KMS-11 (cell line): Measurements from ENCODE around the gene CAMSAP1.

Experiments used
- H2AFZ ChIP-seq: fragments of 200-600 bp; sonication (generic); 2 replicates; pipeline ENCODE4 v1.6.1; 2016; ENCODE audit warnings: antibody characterized with exemption, mixed run types, low read depth
- H3K27ac ChIP-seq: fragments of 200-600 bp; sonication (generic); 2 replicates; pipeline ENCODE4 v1.6.1; 2016; ENCODE audit warnings: mild to moderate bottlenecking, mixed run types
- H3K27me3 ChIP-seq: fragments of 200-600 bp; sonication (generic); 2 replicates; pipeline ENCODE4 v1.6.1; 2017; ENCODE audit warnings: mild to moderate bottlenecking, low read depth, mixed run types, moderate library complexity; ENCODE audit not compliant: insufficient read depth
- H3K36me3 ChIP-seq: fragments of 200-600 bp; sonication (generic); 2 replicates; pipeline ENCODE4 v1.6.1; 2017; ENCODE audit warnings: mild to moderate bottlenecking, mixed run types; ENCODE audit not compliant: insufficient read depth
- H3K4me1 ChIP-seq: fragments of 200-600 bp; sonication (generic); 2 replicates; pipeline ENCODE4 v1.6.1; 2016; ENCODE audit warnings: mild to moderate bottlenecking, low read depth, mixed run types; ENCODE audit not compliant: poor library complexity, severe bottlenecking
- H3K4me2 ChIP-seq: fragments of 200-600 bp; sonication (generic); 2 replicates; pipeline ENCODE4 v1.7.0; 2016; ENCODE audit warnings: mild to moderate bottlenecking, mixed run types
- H3K4me3 ChIP-seq: fragments of 200-600 bp; sonication (generic); IDR thresholded peaks from 2 replicates; pipeline ENCODE4 v1.6.1; 2017; ENCODE audit warnings: low read depth, low read length, mixed read lengths; ENCODE audit not compliant: insufficient read depth
- H3K79me2 ChIP-seq: fragments of 200-600 bp; sonication (generic); 2 replicates; pipeline ENCODE4 v1.6.1; 2016; ENCODE audit warnings: low read depth, mixed run types; ENCODE audit not compliant: insufficient read depth
- H3K9ac ChIP-seq: fragments of 200-600 bp; sonication (generic); 2 replicates; pipeline ENCODE4 v1.6.1; 2016; ENCODE audit warnings: mild to moderate bottlenecking, mixed run types
- H4K20me1 ChIP-seq: fragments of 200-600 bp; sonication (generic); 2 replicates; pipeline ENCODE4 v1.6.1; 2016; ENCODE audit warnings: mild to moderate bottlenecking, mixed run types; ENCODE audit not compliant: insufficient read depth
- TF ChIP-seq, protein P1 (sequence below): fragments of 200-600 bp; sonication (generic); conservative IDR thresholded peaks from 2 replicates; pipeline ENCODE4 v1.6.1; 2017; ENCODE audit warnings: low read depth, mild to moderate bottlenecking, antibody characterized with exemption, low read length, moderate library complexity, mixed read lengths

The CAMSAP1 gene

DNA sequence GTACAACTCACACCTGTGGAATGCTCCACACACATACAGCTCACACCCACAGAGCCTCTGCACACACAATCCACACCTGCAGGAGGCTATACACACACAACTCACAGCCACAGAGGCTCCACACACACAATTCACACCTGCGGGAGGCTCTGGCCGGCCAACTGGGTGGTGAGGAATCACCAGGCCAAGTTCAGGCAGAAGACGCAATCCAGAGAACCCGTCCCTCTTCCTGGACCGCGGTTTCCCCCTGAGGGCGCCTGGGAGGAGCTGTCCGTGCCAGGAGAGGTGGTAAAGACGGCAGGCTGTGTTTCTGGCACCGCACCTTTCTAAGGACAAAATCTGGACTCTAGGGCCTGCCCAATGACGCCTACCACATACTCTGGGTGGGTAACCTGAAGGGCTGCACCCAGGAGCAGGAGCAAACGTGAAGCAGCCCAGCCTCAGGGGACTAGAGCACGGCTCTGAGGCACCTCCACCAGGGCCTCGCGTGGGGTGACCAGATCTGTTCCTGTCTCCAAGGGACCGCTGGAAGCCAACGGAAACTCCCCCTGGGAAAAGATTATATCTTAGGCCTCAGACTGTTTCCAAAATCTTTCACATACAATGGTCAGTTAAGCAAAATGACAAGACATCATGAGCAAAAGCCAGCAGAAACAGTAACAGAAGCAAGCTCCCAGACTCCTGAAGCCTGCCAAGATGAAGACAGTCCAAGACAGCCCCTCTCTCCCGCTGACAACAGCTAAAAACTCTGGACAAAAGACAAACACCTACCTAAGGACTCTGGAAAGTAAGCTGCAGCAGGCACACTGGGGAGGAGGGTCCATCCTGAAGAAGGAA lies 16.9 kb downstream of the CAMSAP1 start:
- no peaks in the 10 kb centered on the region for H3K4me1 ChIP-seq
- H3K27me3 ChIP-seq, result no peaks in the 10 kb centered on the region
- H3K4me2 ChIP-seq, result no peak overlapping the region
- H3K36me3 ChIP-seq, result no peaks in the 10 kb centered on the region
- H3K9ac ChIP-seq, result no peak overlapping the region
- H4K20me1 ChIP-seq, result 0 out of 2 replicates have a peak, but pooled peaks cover 2% of the 10 kb centered on the region
- H3K27ac ChIP-seq, result no peak overlapping the region
- H2AFZ ChIP-seq, result no peak overlapping the region
- no peak overlapping the region for H3K4me3 ChIP-seq
- TF ChIP-seq, protein P1, sequence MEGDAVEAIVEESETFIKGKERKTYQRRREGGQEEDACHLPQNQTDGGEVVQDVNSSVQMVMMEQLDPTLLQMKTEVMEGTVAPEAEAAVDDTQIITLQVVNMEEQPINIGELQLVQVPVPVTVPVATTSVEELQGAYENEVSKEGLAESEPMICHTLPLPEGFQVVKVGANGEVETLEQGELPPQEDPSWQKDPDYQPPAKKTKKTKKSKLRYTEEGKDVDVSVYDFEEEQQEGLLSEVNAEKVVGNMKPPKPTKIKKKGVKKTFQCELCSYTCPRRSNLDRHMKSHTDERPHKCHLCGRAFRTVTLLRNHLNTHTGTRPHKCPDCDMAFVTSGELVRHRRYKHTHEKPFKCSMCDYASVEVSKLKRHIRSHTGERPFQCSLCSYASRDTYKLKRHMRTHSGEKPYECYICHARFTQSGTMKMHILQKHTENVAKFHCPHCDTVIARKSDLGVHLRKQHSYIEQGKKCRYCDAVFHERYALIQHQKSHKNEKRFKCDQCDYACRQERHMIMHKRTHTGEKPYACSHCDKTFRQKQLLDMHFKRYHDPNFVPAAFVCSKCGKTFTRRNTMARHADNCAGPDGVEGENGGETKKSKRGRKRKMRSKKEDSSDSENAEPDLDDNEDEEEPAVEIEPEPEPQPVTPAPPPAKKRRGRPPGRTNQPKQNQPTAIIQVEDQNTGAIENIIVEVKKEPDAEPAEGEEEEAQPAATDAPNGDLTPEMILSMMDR, result no peak
- peaks cover 45% of the 10 kb centered on the region for H3K79me2 ChIP-seq

DNA sequence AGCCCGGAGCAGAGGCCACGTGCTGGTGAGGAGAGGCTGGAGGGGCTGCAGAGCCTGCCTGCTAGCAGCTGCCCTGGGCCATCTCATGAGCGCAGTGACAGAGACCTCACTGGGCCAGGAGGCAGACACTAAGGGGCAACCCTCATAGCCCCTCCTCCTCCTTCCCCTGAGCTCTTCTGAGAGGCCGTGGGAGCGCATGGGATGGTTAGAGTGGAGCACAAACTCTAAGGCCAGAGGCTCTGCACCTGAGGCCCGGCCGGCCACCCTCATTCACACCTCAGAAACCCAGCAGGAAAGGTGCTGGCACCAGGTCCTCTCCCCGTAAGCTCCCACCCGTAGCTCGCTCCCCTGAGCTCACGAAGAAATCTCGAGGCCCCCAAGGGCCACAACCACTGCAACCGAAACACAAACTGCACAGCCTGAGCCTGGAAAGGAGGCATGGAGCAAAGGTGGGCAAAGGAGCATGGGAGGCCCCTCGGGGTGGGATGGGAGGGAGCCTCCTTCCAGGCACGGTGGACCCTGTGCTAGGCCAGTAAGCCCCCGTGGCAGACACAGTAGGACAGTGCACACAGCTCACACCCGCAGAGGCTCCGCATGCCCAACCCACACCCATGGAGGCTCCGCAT lies 17.7 kb downstream of the CAMSAP1 start:
- TF ChIP-seq, protein P1, result no peak
- Histone ChIP-seq H3K27me3 (no peaks in the 10 kb centered on the region), H3K4me3 (no peak overlapping the region), H3K79me2 (peaks cover 45% of the 10 kb centered on the region), H4K20me1 (0 out of 2 replicates have a peak, but pooled peaks cover 2% of the 10 kb centered on the region), H3K27ac (no peak overlapping the region), H3K9ac (no peak overlapping the region), H3K36me3 (no peaks in the 10 kb centered on the region), H2AFZ (no peak overlapping the region), H3K4me1 (no peaks in the 10 kb centered on the region), H3K4me2 (no peak overlapping the region)

DNA sequence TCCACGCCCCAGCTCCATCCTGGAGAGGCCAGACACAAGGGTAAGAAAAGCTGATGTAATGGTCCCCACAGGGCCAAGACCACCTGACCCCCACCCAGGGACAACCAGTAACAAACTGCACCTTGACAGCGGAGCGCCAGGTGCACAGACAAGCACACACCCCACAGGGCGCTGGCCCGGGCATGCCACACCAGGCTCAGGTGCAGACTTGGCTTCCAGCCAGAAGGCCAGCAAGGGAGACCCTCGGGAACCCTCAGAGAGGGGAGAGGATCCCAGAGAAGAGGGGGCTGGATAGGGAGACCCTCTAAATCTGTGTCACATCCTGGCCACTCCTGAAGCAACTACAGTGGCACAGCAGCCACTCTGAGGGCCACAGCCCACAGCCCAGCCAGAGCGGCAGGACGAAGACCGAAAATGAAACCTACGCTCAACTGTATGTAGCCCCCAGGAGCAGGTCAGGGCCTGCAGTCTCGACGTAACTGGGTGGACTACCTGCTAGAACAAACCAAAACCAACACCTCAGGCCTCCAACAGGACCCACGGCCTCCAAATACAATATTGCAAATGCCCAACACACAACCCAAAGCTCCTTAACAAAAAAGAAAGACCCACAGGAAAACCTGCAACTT lies 18.5 kb downstream of the CAMSAP1 start:
- TF ChIP-seq, protein P1, result no peak
- no peaks in the 10 kb centered on the region for H3K4me1 ChIP-seq
- no peak overlapping the region for H2AFZ ChIP-seq
- no peaks in the 10 kb centered on the region for H3K27me3 ChIP-seq
- H3K27ac ChIP-seq, result no peak overlapping the region
- H3K4me3 ChIP-seq, result no peak overlapping the region
- H4K20me1 ChIP-seq, result 0 out of 2 replicates have a peak, but pooled peaks cover 2% of the 10 kb centered on the region
- no peaks in the 10 kb centered on the region for H3K36me3 ChIP-seq
- no peak overlapping the region for H3K4me2 ChIP-seq
- no peak overlapping the region for H3K9ac ChIP-seq
- H3K79me2 ChIP-seq, result peaks cover 39% of the 10 kb centered on the region

DNA sequence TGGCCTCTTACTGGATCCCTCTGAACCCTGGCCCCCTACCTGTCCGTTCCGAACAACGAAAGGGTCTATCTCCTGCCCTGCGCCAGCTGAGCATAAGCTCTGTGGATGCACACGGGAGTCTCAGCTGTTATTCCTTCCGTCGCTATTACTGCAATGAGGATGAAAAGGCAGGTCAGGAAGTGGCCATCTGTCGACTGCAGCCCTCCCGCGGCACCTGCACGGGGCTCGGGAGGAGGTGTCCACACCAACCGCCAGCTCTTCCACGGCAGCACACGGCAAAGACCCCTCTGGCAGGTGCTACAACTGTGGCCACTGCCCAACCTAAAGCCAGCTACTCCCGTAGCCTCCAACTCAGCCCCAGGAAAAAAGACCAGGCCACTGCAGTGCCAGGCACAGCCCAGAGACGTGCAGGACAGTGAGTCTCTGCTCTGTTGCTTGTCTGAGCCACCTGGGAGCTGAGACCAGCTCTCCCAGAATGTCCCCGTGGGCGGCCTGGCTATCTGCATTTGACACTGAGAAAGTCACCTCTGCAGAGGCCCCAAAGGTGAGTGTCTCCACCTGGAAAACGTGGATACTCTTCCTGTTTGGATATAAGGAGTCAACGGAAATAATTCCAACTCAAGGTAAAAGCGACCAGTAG lies 19.1 kb downstream of the CAMSAP1 start:
- no peak overlapping the region for H3K27ac ChIP-seq

More for the DNA sequence above, 19.1 kb downstream of the CAMSAP1 start:
- no peaks in the 10 kb centered on the region for H3K4me1 ChIP-seq
- 0 out of 2 replicates have a peak, but pooled peaks cover 2% of the 10 kb centered on the region for H4K20me1 ChIP-seq
- no peaks in the 10 kb centered on the region for H3K27me3 ChIP-seq
- no peaks in the 10 kb centered on the region for H3K36me3 ChIP-seq
- peaks cover 32% of the 10 kb centered on the region for H3K79me2 ChIP-seq
- no peak overlapping the region for H3K4me2 ChIP-seq
- no peak overlapping the region for H2AFZ ChIP-seq
- H3K9ac ChIP-seq, result no peak overlapping the region
- TF ChIP-seq, protein P1, result no peak
- H3K4me3 ChIP-seq, result no peak overlapping the region
